DOHH2 (cell line): ENCODE measurements around the gene GABRE.

Source experiments
- H3F3A ChIP-seq: fragments of 200-600 bp; sonication (generic), shearing (Covaris generic); 2 replicates; pipeline ENCODE4 v1.6.0; 2016; ENCODE audit warnings: antibody characterized with exemption, mild to moderate bottlenecking; ENCODE audit not compliant: control insufficient read depth, insufficient read depth
- H3K27ac ChIP-seq: fragments of 200-600 bp; sonication (generic); 2 replicates; pipeline ENCODE4 v1.5.1; 2014; ENCODE audit warnings: low read depth, mild to moderate bottlenecking, low read length, moderate library complexity
- H3K27me3 ChIP-seq: fragments of 200-600 bp; sonication (generic); 2 replicates; pipeline ENCODE4 v1.6.1; 2014; ENCODE audit warnings: mild to moderate bottlenecking, low read length, mixed read lengths; ENCODE audit not compliant: control insufficient read depth
- H3K36me3 ChIP-seq: fragments of 200-600 bp; sonication (generic); 2 replicates; pipeline ENCODE4 v1.6.1; 2014; ENCODE audit warnings: mild to moderate bottlenecking, low read length, moderate library complexity, mixed read lengths; ENCODE audit not compliant: control insufficient read depth
- H3K4me1 ChIP-seq: fragments of 200-600 bp; sonication (generic); 2 replicates; pipeline ENCODE4 v1.6.1; 2014; ENCODE audit warnings: mild to moderate bottlenecking, low read length, mixed read lengths; ENCODE audit not compliant: control insufficient read depth
- H3K4me2 ChIP-seq: fragments of 200-600 bp; sonication (generic); 2 replicates; pipeline ENCODE4 v1.6.0; 2014; ENCODE audit warnings: mild to moderate bottlenecking, low read length, moderate library complexity
- H3K4me3 ChIP-seq: fragments of 200-600 bp; sonication (generic); 2 replicates; pipeline ENCODE4 v1.5.1; 2014; ENCODE audit warnings: mild to moderate bottlenecking, low read length, mixed read lengths
- H3K79me2 ChIP-seq: fragments of 200-600 bp; sonication (generic); 2 replicates; pipeline ENCODE4 v1.6.1; 2014; ENCODE audit warnings: mild to moderate bottlenecking, low read length, mixed read lengths; ENCODE audit not compliant: control insufficient read depth
- H3K9me2 ChIP-seq: fragments of 200-600 bp; sonication (generic); replicated peaks from 2 replicates; pipeline ENCODE4 v1.6.1; 2014; ENCODE audit warnings: mild to moderate bottlenecking, low read length, mixed read lengths; ENCODE audit not compliant: control insufficient read depth
- H3K9me3 ChIP-seq: fragments of 200-600 bp; sonication (generic); 2 replicates; pipeline ENCODE4 v1.6.1; 2014; ENCODE audit warnings: antibody characterized with exemption, low read length, mixed read lengths; ENCODE audit not compliant: control insufficient read depth, insufficient read depth
- H4K20me1 ChIP-seq: fragments of 200-600 bp; sonication (generic); 2 replicates; pipeline ENCODE4 v1.6.0; 2014; ENCODE audit warnings: low read depth, mild to moderate bottlenecking, antibody characterized with exemption, low read length, moderate library complexity; ENCODE audit not compliant: control insufficient read depth, insufficient read depth
- EZH2phosphoT487 ChIP-seq: fragments of 200-600 bp; sonication (generic); IDR thresholded peaks from 2 replicates; pipeline ENCODE4 v1.6.1; 2017; ENCODE audit warnings: borderline replicate concordance, mild to moderate bottlenecking, antibody characterized with exemption, low read length, moderate library complexity, mixed read lengths
- TF ChIP-seq, protein P1 (sequence below): fragments of 200-600 bp; sonication (generic); IDR thresholded peaks from one replicate; pipeline ENCODE4 v1.5.1; 2014; ENCODE audit warnings: antibody characterized with exemption, mild to moderate bottlenecking, low read depth, low read length; ENCODE audit not compliant: poor library complexity, severe bottlenecking

Gene GABRE

GRCh38 chrX:151922692-151923091, 51.8 kb downstream of the GABRE start:
- Histone ChIP-seq H3K9me2 (no peaks in the 10 kb centered on the region), H3F3A (no peaks in the 10 kb centered on the region), H3K4me3 (no peak overlapping the region), H3K36me3 (no peaks in the 10 kb centered on the region), H3K4me1 (no peaks in the 10 kb centered on the region), H3K27me3 (no peaks in the 10 kb centered on the region), H3K4me2 (no peak overlapping the region), H3K9me3 (no peaks in the 10 kb centered on the region), H4K20me1 (no peaks in the 10 kb centered on the region), H3K27ac (no peak overlapping the region), H3K79me2 (no peaks in the 10 kb centered on the region)
- TF ChIP-seq EZH2phosphoT487: no peak
- TF ChIP-seq, protein P1, sequence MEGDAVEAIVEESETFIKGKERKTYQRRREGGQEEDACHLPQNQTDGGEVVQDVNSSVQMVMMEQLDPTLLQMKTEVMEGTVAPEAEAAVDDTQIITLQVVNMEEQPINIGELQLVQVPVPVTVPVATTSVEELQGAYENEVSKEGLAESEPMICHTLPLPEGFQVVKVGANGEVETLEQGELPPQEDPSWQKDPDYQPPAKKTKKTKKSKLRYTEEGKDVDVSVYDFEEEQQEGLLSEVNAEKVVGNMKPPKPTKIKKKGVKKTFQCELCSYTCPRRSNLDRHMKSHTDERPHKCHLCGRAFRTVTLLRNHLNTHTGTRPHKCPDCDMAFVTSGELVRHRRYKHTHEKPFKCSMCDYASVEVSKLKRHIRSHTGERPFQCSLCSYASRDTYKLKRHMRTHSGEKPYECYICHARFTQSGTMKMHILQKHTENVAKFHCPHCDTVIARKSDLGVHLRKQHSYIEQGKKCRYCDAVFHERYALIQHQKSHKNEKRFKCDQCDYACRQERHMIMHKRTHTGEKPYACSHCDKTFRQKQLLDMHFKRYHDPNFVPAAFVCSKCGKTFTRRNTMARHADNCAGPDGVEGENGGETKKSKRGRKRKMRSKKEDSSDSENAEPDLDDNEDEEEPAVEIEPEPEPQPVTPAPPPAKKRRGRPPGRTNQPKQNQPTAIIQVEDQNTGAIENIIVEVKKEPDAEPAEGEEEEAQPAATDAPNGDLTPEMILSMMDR: no peak

GRCh38 chrX:151921866-151922265, 52.6 kb downstream of the GABRE start:
- Histone ChIP-seq H3K79me2 (no peaks in the 10 kb centered on the region), H3K4me2 (no peak overlapping the region), H3K9me3 (no peaks in the 10 kb centered on the region), H3K27me3 (no peaks in the 10 kb centered on the region), H3K4me3 (no peak overlapping the region), H4K20me1 (no peaks in the 10 kb centered on the region), H3K4me1 (no peaks in the 10 kb centered on the region), H3F3A (no peaks in the 10 kb centered on the region), H3K27ac (no peak overlapping the region), H3K9me2 (no peaks in the 10 kb centered on the region), H3K36me3 (no peaks in the 10 kb centered on the region)
- TF ChIP-seq EZH2phosphoT487: no peak
- TF ChIP-seq, protein P1: no peak

DNA sequence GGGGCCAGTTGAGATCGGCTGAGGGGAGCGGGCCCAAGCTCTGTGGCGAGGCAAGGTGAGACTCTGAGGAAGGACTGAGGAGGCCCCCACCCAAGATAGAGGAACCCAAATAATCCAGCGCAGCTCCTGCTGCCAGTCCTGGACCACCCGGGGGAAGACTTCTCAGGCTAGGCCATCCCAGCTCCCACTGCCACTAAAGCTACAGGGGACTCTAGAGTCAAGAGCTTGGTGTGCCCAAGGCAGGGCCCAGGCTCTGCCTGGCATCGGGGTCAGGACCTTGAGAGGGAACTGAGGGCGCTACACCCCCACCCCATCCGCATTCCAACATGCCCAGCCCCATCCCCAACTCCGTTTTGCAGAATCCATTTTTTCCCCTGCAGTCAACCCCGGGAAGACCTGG, 53.2 kb downstream of the GABRE start:
- no peaks in the 10 kb centered on the region for H3K4me1 ChIP-seq
- H3K36me3 ChIP-seq: no peaks in the 10 kb centered on the region
- no peaks in the 10 kb centered on the region for H3K27me3 ChIP-seq
- H4K20me1 ChIP-seq: no peaks in the 10 kb centered on the region
- H3K4me3 ChIP-seq: no peak overlapping the region
- TF ChIP-seq EZH2phosphoT487: no peak
- TF ChIP-seq, protein P1: no peak
- H3K79me2 ChIP-seq: no peaks in the 10 kb centered on the region
- H3K4me2 ChIP-seq: no peak overlapping the region
- H3K9me3 ChIP-seq: no peaks in the 10 kb centered on the region
- no peaks in the 10 kb centered on the region for H3F3A ChIP-seq
- no peak overlapping the region for H3K27ac ChIP-seq
- no peaks in the 10 kb centered on the region for H3K9me2 ChIP-seq

DNA sequence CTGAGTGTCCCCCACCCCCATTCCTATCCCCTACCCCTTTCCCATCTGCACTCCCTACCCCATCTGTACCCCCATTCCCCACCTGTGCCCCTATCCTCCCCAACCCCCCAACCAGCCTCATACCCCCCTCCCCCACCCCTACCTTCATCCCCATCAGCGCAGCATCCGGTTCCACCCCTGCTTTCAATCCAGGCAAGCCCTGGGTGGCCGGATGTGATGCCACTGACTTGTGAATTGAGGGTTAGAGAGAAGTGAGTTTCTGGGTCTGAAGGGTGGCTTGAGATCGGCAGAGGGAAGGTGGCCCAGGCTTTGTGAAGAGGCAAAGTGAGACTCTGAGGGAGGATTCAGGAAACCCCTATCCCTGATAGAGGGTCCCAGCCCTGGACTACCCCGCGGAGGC, 53.9 kb downstream of the GABRE start:
- Histone ChIP-seq H3K9me3 (no peaks in the 10 kb centered on the region), H4K20me1 (no peaks in the 10 kb centered on the region), H3K4me3 (no peak overlapping the region), H3K9me2 (no peaks in the 10 kb centered on the region), H3F3A (no peaks in the 10 kb centered on the region), H3K27ac (no peak overlapping the region), H3K27me3 (no peaks in the 10 kb centered on the region), H3K4me1 (no peaks in the 10 kb centered on the region), H3K79me2 (no peaks in the 10 kb centered on the region), H3K36me3 (no peaks in the 10 kb centered on the region), H3K4me2 (no peak overlapping the region)
- TF ChIP-seq, protein P1: no peak
- TF ChIP-seq EZH2phosphoT487: no peak
